ENCODE measurements around the gene TPCN2. TPM values are rescaled to one million over a fixed set of nuclear protein-coding genes. Genes with fewer than 3 reads are reported as not detected.

Gene TPCN2
- total RNA-seq, 1 donor from 2014 or later = 6.3 TPM

DNA sequence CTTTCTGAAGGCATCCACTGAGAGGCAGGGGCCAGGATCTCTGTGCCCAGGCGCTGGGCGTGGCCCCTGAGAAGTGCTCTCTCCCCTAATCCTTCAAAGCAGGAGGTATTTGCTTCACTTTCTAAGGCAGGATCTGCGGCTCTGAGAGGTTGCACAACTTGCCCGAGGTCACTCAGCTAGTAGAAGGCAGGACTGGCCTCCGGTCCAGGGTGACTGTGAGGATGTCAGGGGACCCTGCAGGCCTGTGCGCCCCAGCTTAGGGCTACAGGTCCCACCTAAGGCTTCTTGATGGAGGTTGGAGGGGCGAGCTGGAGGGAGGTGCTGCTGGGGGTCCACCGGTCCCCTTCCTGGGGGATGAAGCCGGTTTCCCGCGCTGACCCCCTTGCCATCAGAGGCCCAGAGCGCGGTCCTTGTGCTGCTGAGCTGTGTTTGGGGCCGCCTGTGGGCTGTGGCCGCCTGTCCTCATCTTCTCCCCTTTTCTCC lies 108.0 kb downstream of the TPCN2 start:
- TF ChIP-seq, protein P1, sequence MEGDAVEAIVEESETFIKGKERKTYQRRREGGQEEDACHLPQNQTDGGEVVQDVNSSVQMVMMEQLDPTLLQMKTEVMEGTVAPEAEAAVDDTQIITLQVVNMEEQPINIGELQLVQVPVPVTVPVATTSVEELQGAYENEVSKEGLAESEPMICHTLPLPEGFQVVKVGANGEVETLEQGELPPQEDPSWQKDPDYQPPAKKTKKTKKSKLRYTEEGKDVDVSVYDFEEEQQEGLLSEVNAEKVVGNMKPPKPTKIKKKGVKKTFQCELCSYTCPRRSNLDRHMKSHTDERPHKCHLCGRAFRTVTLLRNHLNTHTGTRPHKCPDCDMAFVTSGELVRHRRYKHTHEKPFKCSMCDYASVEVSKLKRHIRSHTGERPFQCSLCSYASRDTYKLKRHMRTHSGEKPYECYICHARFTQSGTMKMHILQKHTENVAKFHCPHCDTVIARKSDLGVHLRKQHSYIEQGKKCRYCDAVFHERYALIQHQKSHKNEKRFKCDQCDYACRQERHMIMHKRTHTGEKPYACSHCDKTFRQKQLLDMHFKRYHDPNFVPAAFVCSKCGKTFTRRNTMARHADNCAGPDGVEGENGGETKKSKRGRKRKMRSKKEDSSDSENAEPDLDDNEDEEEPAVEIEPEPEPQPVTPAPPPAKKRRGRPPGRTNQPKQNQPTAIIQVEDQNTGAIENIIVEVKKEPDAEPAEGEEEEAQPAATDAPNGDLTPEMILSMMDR (conservative IDR thresholded peaks at IDR 0.05; ENCODE audit: low read depth, low read length) = no peak
- no peak overlapping the region for H3K4me3 ChIP-seq (ENCODE audit: low read depth, low read length)
- DNase-seq (ENCODE audit: low read depth) = no peak

GRCh38 chr11:69157156-69157821 lies 108.6 kb downstream of the TPCN2 start:
- DNase-seq (ENCODE audit: low read depth) = no peak
- no peak overlapping the region for H3K4me3 ChIP-seq (ENCODE audit: low read depth, low read length)
- TF ChIP-seq, protein P1 (conservative IDR thresholded peaks at IDR 0.05; ENCODE audit: low read depth, low read length) = no peak

DNA sequence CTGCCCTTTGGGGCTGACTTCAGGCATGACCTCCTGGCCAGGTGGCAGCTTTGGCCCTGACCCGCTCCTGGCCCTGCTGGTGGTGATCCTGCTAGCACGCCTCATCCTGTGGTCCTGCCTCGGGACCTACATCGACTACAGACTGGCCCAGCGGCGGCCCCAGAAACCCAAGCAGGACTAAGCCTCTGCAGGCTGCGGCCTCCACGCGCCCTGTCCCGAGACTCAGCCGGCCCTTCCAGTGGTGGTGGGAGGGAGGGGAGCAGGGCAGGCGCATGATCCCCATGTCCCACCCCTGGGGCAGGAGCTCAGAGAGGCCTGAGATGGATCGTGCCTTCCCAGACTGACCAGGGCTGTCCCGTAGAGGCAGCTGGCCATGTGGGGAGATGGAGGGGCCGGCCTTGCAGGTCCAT lies 109.1 kb downstream of the TPCN2 start:
- TF ChIP-seq, protein P1 (conservative IDR thresholded peaks at IDR 0.05; ENCODE audit: low read depth, low read length) = no peak
- DNase-seq (ENCODE audit: low read depth) = no peak
- no peak overlapping the region for H3K4me3 ChIP-seq (ENCODE audit: low read depth, low read length)

DNA sequence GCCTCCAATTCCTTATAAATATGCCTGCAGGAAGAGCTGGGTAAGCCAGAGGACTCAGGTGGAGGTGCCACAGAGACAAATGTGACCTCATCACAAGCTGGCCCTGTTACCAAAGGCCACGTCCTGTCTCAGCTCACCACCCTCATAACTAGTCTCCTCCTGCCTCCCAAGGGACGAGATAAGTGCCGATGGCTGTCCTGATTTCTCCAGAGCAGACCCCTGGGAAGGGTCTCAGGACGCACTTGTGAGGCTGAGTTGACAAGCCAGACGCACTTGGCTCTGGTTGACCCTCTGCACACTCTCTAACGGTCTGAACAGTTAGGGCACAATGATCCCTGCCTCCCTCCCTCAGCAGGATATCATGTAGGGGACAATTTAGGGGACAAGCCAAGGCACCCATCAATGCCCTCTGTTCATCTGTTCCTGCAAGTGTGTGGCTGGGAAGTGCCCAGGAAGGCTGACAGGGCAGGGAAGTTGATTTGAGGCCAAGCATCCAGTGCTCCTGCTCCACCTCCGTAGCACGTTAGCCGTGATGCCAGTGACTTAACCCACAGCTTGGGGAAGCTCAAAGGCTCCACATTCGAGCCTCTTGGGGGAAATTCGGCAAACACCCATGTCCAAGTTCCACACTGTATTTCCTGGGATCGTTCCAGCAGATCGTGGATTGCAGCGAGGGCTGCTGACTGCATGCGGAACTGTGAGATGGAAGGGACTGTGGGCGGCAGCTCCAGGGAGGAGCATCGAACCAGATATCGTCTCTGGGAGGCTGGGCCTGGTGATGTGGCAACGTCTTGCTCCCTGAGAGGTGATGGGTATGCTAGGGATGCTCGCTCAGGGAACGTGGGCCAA lies 109.8 kb downstream of the TPCN2 start:
- TF ChIP-seq, protein P1 (conservative IDR thresholded peaks at IDR 0.05; ENCODE audit: low read depth, low read length) = no peak
- H3K4me3 ChIP-seq (ENCODE audit: low read depth, low read length) = no peak overlapping the region
- DNase-seq (ENCODE audit: low read depth) = no peak

DNA sequence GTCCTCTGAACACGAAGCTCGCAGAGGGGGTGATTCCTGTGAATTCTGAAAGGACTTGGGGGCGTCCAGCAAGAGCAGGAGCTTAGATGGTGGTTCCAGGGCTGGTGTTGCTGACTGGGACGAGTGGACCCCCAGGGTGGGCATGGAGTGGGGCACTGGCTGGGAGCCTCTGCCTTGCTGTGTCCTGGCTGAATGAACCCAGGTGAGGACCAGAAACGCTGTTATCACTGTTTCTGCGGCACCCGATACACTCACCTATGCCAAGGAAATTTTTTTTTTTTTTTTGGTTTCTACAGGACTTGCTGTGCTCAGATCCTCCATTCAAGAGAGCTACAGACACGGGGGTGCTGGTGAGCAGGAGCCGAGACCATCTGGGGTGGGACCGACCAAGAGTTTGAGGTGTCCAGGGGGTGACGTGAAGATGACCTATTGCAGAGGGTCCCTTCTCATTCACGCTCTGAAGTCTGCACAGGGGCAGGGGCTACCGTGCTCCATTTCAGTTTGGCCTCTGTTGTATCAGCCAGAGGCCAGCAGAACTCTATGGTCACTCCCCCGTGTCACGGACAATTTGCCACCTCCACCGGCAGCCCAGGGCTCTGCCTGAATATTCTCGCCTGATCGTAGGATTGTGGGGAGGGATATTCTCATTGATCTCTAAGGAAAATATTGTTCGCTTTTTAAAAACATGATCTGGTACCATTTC lies 110.6 kb downstream of the TPCN2 start:
- no peak overlapping the region for H3K4me3 ChIP-seq (ENCODE audit: low read depth, low read length)
- TF ChIP-seq, protein P1 (conservative IDR thresholded peaks at IDR 0.05; ENCODE audit: low read depth, low read length) = no peak
- DNase-seq (ENCODE audit: low read depth) = no peak

- TF ChIP-seq, protein P1 (conservative IDR thresholded peaks at IDR 0.05; ENCODE audit: low read depth, low read length) = no peak
- no peak for DNase-seq (ENCODE audit: low read depth)
- no peak overlapping the region for H3K4me3 ChIP-seq (ENCODE audit: low read depth, low read length)
Observed at GRCh38 chr11:69160296-69161116, 111.8 kb downstream of the TPCN2 start.

Measured in epithelial cell of proximal tubule (primary cell).